GM18505 (cell line): Measurements from ENCODE around the gene MAP3K20.

Experiments used
- ATAC-seq: cut with Tn5 transposase; IDR thresholded peaks from one replicate; pipeline ENCODE4 v1.9.1; 2021; ENCODE audit not compliant: unreplicated experiment
- POLR2A ChIP-seq: IDR thresholded peaks from 4 replicates; pipeline ENCODE4 v1.6.1; 2011; ENCODE audit warnings: borderline replicate concordance; ENCODE audit not compliant: insufficient read depth, insufficient read length; ENCODE audit errors: extremely low read depth

Gene MAP3K20

DNA sequence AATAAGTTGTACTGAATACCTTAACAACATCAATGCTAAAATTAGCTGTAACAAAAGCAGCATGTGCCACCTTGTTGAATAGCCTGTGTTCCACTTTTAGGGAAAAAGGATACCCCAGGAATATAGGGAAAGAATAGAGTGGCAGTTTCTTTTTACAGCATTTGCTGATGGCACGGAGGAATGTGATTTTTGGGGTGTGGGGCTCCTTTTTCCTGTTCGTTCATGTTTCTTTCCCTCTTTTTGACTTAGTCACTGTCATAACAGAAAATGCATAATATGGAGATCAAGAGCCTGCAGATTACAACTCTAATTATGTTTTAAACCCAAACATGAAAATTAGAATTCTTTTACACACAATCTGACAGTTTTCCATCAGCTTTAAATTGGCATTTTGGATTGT, 60.4 kb downstream of the MAP3K20 start:
- no peak for TF ChIP-seq POLR2A
- ATAC-seq, result no peak

DNA sequence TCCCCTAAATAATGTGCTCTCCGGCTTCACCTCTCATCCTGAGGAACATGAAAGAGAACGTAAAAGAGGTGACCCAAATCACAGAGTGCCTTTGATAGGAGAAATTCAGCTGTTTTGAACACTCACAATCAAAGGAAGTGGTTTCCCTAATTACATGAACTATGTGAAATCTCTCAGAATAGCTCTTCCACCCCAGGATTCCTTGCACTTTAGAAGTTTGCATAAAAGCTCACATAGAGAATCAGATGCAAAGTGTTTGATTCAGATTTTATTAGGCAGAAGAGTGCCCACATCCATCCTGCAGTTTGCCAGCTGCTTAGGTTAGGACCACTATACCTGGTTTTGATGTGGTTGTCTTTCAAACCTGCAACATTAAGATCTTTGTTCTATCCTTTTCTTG, 61.0 kb downstream of the MAP3K20 start:
- no peak for ATAC-seq

DNA sequence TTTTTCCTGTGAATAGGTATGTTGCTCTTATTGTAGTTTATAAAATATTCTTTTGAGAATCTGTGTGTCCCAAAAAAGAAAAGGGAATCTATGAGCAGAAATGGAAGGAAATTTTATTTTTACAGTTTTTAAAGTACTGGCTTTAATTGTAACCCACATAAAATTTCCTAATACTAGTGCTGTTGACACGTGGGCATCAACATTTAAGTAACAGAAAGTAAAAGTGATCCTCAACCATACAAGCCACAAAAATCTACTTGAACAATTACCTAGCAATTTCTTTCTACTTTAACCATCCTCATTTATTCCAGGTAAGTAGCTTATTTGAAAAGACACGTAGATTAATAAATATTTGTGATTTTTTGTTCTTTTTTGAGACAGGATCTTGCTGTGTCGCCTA, 62.0 kb downstream of the MAP3K20 start:
- TF ChIP-seq POLR2A, result no peak
- no peak for ATAC-seq

More for the DNA sequence above, 61.0 kb downstream of the MAP3K20 start:
- no peak for TF ChIP-seq POLR2A

DNA sequence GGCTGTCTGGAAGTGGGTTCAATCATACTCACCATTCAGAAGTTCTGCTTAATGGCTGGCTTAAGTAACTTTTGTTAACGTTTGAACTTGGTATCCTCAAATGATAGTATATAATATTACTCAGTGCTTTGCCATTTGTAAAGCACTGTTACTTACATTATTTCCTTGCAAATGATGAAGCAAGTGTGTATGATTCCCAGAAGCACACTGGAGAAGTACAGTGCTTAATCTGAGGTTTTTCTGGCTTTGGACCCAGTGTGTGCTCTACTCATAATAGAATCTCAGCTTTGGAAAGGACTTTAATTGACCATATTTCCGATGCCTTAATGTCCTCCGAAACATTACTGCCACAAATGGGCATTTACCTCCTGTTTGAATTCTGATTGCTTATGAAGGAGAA, 63.3 kb downstream of the MAP3K20 start:
- ATAC-seq, result no peak
- TF ChIP-seq POLR2A, result no peak

DNA sequence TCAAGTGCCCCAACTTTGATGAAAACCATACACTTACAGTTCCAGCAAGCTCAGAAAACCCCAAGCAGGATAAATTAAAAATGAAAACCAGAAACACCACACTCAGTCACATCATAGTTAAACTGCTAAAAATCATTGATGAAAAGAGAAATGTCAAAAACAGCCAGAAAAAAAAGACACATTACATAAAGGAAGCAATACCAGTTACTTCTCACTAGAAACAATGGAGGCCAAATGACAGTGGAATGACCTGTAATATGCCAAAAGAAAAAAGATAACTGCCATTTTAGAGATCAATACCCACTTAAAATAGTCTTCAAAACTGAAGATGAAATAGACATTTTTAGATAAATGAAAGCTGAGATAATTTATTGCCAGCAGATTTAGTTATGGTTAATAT, 66.0 kb downstream of the MAP3K20 start:
- no peak for ATAC-seq
- TF ChIP-seq POLR2A, result no peak

DNA sequence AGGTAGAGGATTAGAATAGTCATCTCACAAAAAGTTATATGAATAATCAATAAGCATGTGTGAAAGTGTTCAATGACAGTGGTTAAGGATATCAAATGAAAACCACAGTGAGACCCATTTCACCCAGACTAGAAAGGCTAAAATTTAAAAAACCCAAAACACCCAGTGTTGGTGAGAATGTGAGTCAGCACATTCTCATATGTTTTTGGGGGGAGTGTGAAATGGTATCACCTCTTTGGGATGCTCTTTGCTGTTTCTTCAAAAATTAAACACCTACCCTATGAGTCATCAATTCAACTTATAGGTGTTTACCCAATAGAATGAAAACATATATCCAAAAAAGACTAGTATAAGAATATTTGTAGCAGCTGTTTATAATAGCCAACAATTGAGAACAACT, 69.8 kb downstream of the MAP3K20 start:
- no peak for TF ChIP-seq POLR2A
- ATAC-seq, result no peak

DNA sequence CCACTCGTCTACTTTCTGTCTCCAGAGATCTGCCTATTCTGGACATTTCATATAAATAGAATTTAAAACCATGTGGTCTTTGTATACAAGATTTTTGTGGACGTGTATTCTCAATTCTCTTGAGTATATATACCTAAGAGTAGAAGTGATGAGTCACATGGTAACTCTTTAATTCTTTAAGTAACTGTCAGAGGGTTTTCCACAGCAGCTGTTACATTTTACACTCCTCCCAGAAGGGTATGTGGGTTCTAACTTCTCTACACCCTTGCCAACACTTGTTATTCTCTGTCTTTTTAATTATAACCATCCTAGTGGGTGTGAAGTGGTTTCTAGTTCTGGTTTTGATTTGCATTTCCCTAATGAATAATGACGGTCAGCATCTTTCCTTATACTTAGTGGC, 70.9 kb downstream of the MAP3K20 start:
- no peak for ATAC-seq
- no peak for TF ChIP-seq POLR2A

DNA sequence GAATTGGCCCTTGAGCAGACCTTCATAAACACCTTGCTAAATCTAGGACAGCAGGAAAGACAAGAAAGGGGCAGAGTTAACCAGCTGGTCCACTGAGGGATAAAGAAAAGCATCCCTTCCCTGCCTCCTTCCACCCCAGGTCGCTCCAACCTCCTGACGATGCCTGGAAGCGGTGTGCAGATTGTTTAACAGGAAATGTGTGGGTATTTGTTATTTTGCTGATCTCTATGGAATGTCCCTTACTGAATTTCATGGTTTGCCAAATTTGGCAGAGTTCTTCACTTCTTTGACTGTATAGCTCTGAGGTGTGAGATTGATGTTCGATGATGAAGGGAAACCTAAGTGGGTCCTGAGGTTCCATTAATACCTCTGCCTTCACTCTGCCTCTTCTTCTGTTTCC, 72.9 kb downstream of the MAP3K20 start:
- no peak for TF ChIP-seq POLR2A
- no peak for ATAC-seq

DNA sequence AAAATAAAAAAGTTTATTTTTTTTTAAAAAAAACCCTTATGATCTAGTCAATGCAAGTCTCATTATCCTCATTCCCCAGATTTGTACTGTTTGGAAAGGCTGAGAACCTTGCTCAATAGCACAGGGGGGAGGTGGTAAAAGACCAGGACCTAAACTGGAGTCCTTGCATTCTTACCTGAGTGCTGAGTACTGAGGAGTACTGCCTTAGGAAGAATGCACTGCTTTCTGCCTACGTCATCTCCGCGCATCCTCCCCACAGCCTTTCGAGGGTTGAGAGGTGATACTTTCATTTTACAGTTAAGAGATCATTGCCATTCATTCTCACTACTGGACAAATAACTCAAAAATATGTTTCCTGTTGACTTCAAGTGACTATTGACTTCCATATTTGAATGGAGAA, 73.8 kb downstream of the MAP3K20 start:
- ATAC-seq, result peak; percentile 56
- TF ChIP-seq POLR2A, result no peak

DNA sequence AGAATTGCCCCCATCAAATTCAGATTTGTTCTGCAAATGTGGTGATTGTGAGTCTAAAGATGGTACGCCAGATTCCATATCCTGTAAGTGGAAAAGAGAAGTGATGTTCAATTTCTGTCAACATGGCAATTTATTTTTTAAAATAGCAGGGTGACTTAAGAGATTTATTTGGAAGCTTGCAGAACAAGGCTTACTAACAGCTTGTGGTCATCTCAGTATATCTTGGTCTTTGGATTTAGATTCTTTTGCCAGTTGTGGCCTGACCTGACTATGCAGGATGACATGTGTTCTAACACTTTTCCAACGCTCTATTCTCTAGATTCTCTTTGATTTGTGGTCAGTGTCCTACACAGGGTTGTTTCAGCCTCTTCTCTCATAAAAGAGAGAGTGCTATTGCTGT, 74.4 kb downstream of the MAP3K20 start:
- no peak for TF ChIP-seq POLR2A
- no peak for ATAC-seq

DNA sequence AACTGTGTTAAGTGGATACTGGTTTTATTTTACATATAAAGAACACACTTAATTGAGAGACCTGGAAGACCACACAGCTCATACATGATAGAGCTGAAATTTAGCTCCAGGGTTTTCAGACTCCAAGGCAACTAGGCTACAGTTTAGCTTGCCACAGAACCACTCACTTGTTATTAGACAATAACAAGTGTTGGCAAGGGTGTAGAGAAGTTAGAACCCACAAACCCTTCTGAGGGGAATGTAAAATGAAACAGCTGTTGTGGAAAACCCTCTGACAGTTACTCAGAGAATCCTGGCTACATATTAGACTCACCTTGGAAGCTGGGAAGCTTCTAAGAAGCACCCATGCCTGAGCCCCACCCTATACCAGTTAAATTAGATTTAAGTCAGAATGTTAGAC, 75.3 kb downstream of the MAP3K20 start:
- no peak for TF ChIP-seq POLR2A
- ATAC-seq, result no peak

DNA sequence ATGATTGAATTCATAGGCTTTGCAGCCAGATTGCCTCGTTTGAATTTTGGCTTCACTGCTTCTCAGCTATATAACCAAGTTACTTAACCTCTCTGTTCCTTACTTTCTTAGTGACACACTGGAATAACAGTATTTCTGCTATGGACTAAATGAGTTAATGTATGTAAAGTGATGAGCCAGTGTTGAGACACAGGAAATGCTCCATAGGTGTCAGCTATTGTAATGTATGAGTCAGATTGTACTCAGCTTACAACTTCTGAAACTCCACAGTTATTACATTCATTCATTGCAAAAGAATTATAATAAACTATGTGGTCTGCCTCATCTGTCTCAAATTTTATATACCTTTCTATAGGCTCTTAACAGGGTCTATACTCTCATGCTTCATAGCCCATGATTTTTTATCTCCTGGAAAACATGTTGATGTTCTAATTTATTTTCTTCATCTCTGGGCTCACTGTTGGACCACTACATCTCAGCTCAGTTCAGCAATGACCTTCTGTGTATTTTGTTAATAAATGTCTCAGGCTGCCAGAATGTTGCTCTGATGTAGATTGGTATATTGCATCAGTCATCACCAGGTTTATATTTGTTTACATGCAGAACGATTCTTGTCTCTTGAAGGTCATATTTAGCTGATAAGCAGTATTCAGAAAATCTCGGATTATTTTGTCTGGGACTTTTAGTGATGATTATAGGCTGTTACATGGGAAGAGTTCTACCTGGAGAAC, 76.2 kb downstream of the MAP3K20 start:
- peak; percentile 53 for ATAC-seq
- no peak for TF ChIP-seq POLR2A

DNA sequence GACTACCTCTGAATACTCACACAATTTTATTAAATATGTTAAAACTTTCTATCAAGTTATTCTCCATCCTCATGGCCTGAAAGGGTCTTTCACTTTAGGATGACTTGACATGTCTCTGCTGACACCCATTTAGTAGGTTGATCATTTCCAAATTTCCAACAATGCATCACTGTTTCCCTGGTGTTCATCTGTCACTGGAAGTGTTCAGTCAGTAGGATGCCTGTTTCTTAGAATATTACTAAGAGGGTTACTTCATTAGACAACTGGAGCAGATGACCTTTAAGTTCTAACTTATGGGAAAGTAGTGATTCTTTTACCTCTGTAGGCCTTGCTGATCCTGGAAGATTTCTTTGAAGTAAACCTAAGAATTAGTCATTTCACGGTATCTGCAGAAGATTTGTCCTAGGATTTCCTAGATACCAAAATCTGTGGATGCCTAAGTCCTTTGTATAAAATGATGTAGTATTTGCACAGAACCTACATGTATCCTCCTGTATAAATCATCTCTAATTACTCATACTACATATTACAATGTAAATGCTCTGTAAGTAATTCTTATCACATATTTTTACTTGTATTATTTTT, 77.7 kb downstream of the MAP3K20 start:
- no peak for TF ChIP-seq POLR2A
- no peak for ATAC-seq

DNA sequence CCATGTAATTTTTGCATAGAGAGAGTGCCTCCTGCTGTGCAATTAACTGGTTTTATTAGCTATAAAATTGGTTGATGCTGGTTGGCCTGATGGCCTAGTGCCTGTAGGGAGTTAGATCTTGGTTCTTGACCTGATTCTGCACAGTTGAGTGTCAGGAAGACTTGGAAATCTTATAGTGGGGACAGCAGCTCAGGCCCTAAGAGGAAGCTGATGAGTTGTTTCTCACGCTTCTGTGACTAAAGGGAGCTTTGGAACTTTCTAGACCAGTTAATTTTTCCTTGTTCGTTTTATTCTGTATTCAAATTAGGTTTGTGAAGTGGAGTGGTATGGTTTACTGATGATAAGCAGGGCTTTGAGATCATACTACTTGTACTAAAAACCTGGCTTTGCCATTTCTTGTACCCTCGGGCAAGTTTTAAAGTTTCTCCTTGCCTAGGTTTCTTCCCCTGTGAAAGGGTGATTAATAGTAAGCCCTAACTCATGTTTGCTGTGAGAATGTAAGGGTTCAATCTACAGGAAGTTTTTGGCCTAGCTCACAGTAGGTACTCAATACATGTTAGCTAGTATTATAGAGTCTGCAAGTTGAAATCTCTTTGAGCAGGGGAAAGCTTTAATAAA, 82.1 kb downstream of the MAP3K20 start:
- no peak for ATAC-seq
- TF ChIP-seq POLR2A, result no peak
